Inflammatory macrophage treated with lipopolysaccharide for 1 hour (primary cell): ENCODE results near the gene TBCD.
"Not testable (repeated sequence)": the region's sequence is repeated elsewhere in the genome, so short reads cannot be mapped to it uniquely, and the experiment has no call there.

ENCODE experiments used
- DNase-seq, 2 donors: peaks; one replicate each; pipeline ENCODE4 v3.0.0-alpha.2; 2020 to 2022

TBCD gene

GRCh38 chr17:82959990-82960418, 208.1 kb downstream of the TBCD start:
- no peak for DNase-seq

GRCh38 chr17:82960419-82961271, 208.8 kb downstream of the TBCD start:
- no peak for DNase-seq

GRCh38 chr17:82961366-82962162, 209.7 kb downstream of the TBCD start:
- no peak for DNase-seq

GRCh38 chr17:82962163-82962720, 210.4 kb downstream of the TBCD start:
- no peak for DNase-seq

- peak; percentile 61 to 88 for DNase-seq
Observed at GRCh38 chr17:82963104-82963950, 211.5 kb downstream of the TBCD start.

- not testable (repeated sequence) for DNase-seq
Observed at GRCh38 chr17:82964451-82964850, 212.6 kb downstream of the TBCD start.

GRCh38 chr17:82964851-82965341, 213.0 kb downstream of the TBCD start:
- DNase-seq: no peak

- DNase-seq: no peak
Observed at GRCh38 chr17:82965371-82965770, 213.5 kb downstream of the TBCD start.

- DNase-seq: no peak
Observed at GRCh38 chr17:82966415-82966814, 214.6 kb downstream of the TBCD start.

- DNase-seq: no peak
Observed at GRCh38 chr17:82967268-82968032, 215.6 kb downstream of the TBCD start.

GRCh38 chr17:82968033-82968841, 216.4 kb downstream of the TBCD start:
- DNase-seq: not testable (repeated sequence)

- no peak for DNase-seq
Observed at GRCh38 chr17:82970067-82970466, 218.2 kb downstream of the TBCD start.

- DNase-seq: no peak
Observed at GRCh38 chr17:82970818-82971590, 219.1 kb downstream of the TBCD start.

GRCh38 chr17:82972836-82973372, 221.0 kb downstream of the TBCD start:
- no peak for DNase-seq

GRCh38 chr17:82973456-82974135, 221.7 kb downstream of the TBCD start:
- DNase-seq: no peak

GRCh38 chr17:82974136-82974952, 222.5 kb downstream of the TBCD start:
- no peak for DNase-seq

GRCh38 chr17:82976982-82977488, 225.2 kb downstream of the TBCD start:
- DNase-seq: no peak

- DNase-seq: no peak
Observed at GRCh38 chr17:82977606-82978005, 225.7 kb downstream of the TBCD start.
